ENCODE results near the gene ABTB2.

The ABTB2 gene

DNA sequence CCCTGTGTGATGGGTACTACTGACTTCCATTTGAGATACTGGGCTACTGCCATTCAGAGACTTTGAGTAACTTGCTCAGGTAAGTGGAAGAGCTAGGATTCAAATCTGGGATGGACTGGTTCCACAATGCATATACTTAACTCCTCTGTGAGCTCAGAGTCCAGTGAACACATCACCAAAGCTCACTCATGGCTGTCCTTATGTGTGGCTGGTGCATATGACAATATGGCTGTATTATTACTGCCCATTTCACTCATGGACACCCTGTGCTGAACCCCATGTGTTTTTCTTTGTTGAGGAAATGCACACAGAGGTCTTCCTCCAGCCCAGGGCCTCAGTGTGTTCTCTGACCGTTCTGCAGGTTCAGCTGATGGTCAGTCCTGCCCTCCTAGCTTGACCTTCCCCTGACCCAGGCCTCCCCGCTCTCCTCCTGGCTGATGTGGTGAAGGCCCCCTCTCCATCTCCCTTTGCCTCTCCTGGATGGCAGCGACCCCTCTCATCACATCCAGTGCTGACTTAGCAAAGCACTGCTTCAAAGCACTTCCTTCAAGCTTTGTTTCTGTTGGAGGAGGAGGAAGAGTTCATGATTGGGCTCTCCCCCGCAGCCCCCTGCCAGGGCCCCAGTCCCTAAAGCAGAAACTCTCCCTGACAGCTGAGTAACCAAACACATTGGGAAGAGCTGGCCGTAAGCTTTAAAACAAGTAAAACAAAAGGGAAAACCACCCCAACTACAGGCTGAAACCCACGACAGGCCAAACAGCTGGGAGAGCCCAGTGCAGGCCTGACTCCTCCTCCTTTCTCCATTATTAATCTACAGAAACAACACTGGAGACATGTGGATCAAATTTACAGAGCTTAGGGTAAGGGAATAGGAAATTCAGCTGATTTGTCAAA, 151.2 kb downstream of the ABTB2 start:
- DNase-seq = no peak

DNA sequence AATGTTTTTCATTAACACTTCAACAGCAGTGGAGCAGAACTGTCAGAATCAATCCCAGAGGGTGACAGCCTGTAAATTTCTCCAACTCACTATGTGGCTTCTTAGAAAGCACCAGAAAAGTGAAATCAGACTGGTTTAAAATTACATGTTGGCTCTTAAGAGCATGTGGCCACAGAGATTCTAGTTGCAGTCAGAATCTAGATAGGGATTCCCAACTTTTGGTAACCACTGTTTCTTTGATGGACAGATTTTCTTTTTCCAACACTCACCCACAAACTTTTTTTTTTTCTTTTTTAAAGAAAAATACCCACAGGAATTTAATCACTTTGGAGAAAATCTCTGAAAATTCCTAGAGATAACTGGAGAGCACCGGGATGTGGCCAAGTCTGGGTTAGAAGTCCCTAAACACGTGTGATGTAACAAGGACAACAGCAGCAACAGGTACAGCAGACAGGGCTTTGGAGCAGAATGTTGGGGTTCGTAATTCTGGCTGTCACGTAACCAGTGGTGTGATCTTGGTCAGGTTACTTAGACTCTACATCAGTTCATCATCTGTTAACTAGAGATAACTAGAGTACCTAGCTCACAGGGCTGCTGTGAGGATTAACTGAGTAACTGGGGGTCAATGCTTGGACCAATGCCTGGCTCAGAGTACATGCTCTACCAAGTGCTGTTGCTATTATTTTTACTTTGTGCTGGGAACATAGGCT, 152.3 kb downstream of the ABTB2 start:
- DNase-seq = no peak

DNA sequence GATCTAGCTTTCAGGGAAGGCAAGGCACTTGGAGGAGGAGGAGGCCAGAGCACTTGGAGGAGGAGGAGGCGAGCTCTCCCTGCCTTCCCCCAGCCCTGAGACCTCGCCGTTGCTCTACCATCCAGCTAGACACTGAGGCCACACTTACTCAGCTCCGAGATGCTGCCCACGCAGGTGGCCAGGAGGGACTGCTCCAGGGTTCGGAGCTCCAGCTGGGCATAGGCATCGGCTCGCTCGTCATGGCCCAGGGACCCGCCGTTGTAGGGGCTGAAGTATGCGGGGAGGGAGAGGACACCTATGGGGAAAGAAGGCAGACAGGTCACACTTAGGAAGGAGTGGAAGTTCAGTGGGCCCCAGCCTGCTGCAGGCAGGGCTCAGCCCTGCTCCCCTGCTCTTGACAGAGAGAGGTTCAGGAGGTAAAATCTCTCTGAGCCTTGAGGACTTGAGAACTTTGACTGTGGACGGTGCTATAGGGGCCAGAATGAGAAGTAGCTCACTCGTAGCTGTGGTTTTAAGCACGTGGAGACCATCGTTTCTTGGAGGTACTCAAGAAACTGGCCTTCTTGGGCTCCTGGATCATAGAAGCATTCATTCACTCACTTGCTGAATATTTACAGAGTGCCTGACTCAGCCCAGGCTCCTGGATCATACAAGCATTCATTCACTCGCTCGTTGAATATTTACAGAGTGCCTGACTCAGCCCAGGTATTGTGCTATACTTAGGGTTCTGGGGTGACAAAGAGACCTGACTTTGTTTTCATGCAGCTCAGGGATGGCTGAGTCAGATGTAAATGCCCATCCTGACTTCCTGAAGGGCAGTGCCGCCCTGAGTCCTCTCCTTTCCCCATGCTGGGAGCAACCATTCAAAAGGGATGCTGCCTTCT, 153.2 kb downstream of the ABTB2 start:
- DNase-seq = no peak

DNA sequence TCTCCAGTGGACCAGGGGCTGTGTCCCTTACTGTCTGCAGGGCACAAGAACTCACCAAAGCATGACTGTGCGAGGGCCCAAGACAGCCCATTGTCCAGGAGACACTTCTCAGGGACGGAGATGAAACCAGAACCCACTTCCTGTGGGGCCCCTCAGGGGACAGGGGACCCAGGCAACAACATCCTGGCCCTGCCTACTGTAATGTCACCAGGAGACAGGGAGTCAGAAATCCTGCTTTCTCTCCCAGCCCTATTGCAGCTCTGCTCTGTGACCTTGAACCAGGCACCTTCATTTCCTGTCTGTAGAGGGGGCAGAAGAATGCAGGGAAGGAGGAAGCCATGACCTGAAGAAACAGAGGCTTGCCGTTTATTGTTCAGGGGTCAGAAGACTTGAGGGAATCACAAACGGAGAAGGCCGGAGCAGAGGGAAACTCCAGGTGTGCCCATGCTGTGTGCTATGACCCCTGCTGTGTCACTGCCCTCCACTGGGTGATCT, 154.4 kb downstream of the ABTB2 start:
- no peak for DNase-seq

DNA sequence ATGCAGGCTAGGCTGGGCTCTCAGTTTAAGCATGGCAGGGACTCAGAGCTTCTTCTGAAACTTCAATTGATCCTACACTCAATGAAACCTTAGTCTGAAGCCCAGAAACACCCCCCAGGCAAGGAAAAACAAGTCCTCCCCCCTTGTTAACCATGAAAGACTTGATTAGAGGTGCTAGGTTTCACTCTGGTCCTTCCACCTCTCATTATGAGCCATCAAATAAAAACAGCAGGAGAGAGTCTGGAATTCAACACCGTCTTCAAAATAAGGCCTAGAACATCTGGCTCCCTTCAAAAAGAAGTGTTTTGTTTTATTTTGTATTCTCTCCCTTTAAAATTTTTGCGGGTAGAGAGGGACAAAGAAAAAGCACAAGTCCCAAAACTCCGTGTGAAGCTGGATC, 156.7 kb downstream of the ABTB2 start:
- no peak for DNase-seq

DNA sequence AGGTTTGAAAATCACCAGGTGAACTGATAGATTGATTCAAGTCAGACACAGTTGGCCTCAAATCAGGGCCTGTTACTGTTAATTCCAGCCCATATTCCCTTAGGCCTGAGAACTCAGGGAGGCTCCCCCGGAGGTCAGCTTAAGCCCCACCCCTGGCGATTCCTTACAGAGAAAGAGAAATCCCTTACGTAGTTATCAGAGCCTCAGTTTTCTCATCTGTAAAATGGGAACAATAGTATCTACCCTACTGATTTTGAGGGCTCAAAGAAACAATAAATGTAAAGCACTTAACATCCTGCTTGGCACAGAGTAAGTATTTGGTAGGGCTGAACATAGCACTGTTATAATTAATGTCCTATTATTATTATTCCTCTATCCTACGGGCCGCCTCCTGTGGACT, 158.3 kb downstream of the ABTB2 start:
- DNase-seq = no peak

DNA sequence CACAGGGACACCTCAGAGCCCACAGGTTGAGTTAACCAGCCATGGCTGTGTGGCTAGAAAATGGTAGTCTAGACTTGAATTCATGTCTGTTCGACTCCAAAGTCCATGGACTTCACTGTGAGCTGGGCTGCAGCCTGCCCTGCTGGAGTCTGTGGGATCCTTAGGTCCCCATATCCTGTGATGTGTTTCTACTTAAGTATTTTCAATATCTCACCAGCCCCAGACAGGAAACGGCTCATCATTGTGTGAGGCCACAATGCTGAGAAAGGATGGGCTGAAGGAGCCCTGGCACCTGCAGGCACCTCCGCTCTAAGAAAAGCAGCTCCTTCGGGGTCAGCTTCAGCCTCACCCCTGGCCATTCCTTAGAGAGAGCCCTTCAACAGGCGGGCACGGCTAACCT, 159.3 kb downstream of the ABTB2 start:
- DNase-seq = no peak

DNA sequence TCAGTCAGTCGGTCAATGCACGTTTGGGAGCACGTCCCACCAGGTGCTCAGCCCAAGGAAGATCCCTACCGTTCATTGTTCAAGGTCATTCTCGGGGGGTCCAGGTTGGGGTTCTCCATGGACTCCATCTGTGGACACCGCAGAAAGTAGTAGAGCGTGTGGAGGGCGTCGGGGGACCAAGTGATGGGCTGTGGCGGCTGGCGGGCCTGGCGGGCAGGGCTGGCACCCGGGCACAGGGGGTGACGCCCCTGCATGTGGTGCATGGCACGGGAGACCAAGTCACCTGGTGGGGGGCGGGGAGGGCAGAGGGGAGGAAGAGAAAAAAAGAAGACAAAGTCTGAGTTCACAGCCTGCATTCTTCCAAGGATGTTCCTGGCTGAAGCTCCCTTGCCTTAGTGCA, 160.6 kb downstream of the ABTB2 start:
- DNase-seq = no peak

DNA sequence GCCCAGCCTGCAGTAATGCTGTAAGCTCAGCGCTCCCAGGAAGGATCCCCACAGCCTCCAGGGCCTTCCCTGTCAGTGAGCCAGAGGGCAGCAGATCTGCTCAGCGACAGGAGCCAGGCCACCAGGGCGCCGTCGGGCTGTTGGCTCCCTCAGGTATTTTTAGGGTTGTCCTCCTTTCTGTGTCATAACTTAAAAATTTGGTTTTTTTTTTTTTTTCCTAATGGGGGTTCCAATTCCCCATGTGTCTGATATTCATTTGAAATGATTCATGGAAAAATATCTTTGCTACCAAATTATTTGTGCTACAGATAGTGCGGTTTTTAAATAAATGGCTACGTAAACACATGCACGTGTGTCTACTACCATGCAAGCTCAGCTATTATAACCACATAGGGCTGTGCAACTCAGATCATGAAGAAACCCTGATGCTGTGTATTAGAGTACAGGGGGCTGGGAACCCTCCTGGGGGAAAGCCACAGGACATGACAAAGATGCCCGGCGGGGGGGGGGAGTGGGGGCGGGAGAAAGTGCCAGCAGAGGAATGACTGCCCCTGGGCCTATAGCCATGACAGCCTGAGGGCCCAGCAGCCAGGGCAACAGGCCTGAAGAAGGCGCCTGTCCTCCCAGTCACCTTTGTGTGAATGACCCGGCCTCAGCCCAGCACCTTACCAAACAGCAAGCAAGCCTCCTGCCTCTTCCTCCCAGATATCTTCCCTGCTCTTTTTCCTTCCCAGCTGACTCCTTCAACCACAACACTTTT, 163.1 kb downstream of the ABTB2 start:
- DNase-seq = no peak

DNA sequence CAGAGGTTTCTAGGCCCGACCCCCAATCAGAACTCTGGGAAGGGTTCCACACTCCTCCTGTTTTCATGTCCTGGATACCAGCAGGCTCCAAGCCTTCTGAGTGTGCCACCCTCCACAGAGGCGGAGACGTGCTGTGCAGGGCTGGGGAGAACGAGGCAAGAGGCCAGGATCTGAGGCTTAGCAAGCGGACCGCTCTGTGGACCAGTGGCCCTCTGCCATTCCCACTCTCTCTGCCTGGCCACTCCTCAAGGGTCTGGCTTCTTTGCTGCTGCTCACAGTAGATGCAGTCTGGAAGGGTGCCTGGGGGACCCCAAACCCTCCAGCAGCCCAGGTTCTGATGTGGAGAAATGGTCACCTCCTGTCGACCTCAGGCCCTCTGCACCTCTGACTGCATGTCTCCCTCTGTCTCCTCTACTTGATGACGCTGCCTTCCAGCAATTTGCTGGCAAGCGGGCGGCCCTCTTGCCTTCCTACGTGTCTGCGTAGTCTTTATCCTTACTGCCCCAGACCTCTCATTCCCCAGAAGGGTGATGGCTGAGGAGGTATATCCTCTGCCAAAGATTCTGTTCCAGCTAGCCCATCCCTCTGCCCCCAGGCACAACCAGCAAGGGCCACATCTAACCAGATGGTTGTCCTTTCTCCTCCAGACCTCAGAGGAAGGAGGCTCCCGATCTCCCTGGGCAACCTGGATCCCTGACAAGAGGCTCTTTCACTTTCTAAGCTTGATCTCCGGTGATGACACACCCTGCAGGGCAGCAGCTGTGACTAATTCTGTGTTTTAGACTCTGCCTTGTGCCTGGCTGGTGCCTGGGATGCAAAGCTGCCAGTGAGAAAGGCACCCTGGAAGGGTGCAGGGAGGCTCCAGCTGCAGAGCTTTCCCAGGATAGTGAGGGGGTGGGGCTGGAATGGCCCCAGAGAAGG, 165.1 kb downstream of the ABTB2 start:
- no peak for DNase-seq

DNA sequence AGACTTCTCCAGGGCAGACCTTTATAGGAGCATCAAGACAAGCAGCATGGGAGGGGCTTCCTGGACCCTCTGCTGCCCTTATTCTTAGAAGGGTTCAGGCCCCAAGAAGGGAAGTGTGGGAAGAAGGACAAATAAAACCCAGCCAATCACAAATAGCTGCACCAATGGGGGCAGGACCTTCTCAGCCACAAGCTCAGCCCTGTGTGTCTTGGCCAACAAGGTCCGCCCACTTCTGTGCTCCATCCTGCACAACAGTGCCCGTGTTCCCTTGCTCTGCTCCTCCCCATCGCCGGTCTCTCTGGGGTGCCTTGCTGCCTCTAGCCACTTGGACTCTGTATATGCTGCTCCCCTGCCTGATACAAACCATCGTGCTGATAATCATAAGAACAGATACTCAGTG, 166.2 kb downstream of the ABTB2 start:
- no peak for DNase-seq

DNA sequence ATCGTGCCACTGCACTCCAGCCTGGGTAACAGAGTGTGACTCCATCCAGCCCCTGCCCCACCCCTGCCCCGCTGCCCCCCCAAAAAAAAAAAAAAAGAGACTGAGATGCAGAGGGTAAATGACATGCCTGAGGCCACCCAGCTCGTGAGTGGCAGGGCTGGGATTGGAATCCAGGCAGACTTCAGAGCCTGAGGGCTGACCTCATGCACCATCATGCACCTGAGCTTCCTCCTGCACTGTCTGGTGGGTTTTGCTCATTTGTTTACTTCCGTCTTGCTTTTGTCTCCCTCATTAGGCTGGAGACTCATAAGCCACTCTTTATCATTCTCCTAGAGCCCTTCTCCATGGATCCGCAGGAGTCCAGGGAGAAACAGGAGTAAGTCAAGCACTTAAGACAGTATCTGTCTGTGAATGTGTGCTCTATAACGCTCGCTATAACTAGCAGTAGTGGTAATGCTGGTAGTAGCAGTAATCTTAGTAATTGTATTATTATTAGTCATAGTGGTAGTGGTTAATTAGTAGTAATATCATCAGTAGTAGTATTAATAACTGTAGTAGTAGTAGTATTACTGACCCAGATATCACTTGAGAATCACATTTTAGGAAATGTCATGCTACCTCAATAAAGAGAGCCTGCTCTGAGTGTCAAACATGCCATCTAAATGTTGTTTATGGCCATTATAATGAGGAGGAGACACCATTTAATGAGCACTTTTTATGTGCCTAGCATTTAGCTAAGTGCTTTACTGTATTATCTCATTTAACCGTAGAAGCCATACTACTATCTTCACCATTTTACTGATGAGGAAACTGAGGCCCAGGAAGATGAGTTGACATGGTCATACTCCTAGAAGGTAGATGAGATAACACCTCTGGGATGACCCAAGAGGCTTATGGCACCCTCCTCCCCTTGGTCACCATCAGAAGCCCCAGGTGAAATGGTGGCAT, 167.3 kb downstream of the ABTB2 start:
- DNase-seq = no peak

DNA sequence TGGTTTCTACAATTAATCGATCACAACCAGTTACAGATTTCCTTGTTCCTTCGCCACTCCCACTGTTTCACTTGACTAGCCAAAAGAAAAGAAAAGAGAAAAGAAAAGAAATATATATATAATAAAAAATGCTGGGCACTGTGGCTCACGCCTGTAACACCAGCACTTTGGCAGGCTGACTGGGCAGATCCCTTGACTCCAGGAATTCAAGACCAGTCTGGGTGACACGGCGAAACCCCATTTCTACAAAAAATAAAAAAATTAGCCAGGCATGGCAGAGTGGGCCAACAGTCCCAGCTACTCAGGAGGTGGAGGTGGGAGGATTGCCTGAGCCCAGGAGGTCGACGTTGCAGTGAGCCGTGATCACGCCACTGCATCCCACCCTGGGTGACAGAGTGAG, 168.6 kb downstream of the ABTB2 start:
- no peak for DNase-seq

DNA sequence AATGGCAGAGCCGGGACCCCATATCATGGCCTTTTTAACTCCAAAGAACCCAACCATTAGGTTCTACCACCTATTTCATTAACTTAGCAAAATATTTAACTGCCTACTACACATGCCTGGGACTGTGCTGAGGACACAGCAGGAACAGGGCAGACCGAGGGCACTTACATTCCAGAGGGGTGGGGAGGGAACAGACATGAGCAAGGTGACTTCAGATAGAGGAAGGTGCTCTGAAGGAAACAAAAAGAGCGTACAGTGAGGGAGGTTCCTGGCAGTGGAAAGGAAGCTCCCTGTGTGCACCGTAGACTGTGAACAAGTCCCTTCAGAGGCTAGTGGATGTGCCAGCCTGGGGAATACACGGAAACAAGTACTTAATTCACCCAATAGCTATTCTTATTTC, 169.6 kb downstream of the ABTB2 start:
- no peak for DNase-seq

DNA sequence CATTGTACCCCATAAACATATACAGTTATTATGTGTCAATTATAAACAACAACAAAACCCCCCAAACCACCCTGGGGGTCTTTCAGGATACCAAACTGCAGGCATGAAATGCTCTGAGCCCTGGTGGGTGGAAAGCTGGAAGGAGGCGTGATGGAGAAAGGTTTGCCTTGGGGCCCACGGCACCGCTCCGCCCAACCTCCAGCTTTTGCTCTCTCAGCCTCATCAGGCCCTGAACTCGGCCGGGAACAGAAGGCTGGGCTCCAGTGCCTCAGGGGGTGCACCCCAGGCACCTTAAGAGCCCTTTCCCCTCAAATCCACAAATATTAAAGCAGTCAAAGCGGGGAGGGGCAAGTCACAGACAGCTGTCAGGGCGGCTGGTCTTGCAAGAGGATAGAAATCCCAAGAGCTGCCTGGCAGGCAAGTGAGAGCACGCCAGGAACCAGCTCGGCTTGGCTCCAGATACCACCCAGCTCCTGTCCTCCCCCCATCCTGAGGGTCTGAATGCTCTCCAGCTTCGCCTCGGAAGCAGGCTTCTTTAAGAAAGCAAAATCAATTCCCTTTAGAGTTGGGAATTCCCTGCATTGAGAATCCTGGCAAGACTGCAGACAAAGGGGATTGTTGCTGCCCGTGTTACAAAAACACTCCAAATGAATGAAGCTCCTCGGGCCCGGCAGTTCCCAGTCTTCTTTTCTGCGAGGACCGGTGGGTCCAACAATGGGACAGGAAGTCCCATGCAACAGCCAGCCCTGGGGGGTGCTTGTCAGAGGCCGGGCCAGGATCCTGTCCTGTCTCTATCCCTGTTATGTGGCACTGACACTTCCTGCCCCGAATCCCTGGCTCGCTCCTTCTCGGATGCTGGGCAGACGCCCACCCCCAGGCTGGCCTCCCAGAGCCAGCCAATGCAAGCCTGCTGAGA, 171.6 kb downstream of the ABTB2 start:
- no peak for DNase-seq

DNA sequence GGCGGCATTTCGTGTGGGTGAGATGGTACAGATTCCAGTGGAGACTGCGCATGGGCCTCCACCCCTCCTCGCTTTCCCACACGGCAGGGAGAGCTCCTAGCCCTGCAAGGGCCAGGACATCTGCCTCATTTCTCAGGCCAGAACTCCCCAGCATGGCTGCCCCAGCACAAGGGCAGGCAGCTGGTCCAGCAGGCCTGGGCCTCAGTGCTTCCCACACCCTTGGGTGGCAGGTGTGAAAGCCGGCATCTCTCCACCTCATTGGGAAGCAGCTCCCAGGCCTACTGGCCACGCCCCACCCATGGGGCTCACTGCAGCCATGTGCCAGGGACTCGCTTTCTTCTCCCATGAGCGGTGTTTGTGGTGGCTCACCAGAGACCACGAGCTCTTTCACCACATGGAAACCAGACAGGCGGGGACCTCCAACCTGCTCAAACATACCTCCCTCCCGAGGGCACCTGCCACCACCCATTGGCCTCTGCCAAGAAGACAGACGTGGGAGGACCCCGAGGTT, 173.2 kb downstream of the ABTB2 start:
- no peak for DNase-seq

DNA sequence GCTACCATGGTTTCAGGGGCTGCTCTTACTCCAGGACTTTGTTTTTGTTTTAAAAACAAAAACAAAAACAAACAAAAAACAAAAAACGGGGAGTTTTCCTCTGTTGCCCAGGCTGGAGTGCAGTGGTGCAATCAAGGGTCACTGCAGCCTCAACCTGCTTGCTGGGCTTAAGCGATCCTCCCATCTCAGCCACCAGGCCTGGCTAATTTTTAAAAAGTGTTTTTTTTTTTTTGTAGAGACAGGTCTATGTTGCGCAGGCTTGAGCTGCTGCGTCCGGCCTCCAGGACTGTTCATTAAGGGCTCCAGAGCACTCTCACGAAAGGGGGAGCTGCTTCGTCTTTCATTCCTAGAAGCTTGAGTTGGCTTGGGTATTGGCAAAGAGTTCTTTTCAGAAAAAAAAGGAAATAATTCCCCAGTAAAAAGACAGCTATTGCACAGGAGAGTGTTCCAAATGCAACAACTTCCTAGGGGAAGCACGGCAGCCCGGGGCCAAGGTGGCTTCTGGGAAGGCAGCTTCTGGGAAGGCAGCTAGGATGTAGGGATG, 173.9 kb downstream of the ABTB2 start:
- no peak for DNase-seq

DNA sequence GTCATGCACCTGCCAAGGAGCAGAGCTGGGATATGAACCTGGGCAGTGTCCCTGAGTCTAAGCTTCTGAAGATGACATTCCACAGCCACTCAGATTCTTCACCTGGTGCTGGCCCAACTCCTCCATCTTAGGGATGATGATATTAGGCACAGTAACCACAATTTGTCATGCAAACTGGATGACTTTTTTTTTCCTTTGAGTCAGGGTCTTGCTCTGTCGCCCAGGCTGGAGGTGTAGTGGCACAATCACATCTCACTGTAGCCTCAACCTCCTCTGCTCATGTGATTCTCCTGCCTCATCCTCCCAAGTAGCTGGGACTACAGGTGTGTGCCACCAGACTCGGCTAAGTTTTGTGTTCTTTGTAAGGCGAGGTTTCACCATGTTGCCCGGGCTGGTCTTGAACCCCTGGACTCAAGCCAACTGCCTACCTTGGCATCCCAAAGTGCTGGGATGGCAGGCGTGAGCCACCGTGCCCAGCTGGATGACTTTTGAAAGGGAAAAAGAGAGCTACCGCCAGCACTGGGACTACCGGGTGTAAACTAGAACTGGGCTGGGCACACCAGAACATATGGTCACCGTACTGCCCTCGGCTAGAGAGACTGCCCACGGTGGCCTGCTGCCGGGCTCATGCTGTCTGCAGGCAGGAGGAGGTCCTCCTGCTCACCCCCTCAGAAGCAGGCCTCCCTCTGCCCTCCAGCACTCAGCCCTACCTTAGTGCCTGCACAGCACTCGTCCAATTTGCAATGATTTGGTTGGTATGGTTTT, 174.7 kb downstream of the ABTB2 start:
- DNase-seq = no peak
